ENCODE measurements around the gene CMSS1.
A peak's percentile ranks its signal among the peaks of the same experiment; 100 is the strongest.

Gene CMSS1

GRCh38 chr3:100073049-100073713 is 255.5 kb downstream of the CMSS1 start:
- no CpG with 5 or more reads among the region's 1 CpG for WGBS (ENCODE audit: extremely low coverage, insufficient coverage, low lambda C conversion rate)
- no peaks in the 10 kb centered on the region for H3K36me3 ChIP-seq (ENCODE audit: control insufficient read depth, insufficient read depth, low read length)
- no peaks in the 10 kb centered on the region for H3K79me1 ChIP-seq (ENCODE audit: low read length)
- H2AK5ac ChIP-seq (ENCODE audit: low read length), result no peak overlapping the region
- no peak overlapping the region for H3K27ac ChIP-seq (ENCODE audit: low read depth, low read length)
- H3K18ac ChIP-seq (ENCODE audit: low read length), result no peak overlapping the region
- no peak overlapping the region for H3K56ac ChIP-seq (ENCODE audit: low read length)
- peak overlapping the region; percentile 45 for H2BK15ac ChIP-seq (replicated peaks; ENCODE audit: low read depth)
- no peak overlapping the region for H3K9ac ChIP-seq (ENCODE audit: low read length)
- no peaks in the 10 kb centered on the region for H3K27me3 ChIP-seq (ENCODE audit: insufficient read depth, low read length, poor library complexity)
- H2BK5ac ChIP-seq (ENCODE audit: low read length), result no peak overlapping the region
- peak overlapping the region; percentile 28 for H4K8ac ChIP-seq (ENCODE audit: low read depth, low read length)
- no peak overlapping the region for H3K4ac ChIP-seq (ENCODE audit: low read depth, low read length)
- H4K5ac ChIP-seq (ENCODE audit: low read length), result no peak overlapping the region
- no peak overlapping the region for H3K4me2 ChIP-seq (ENCODE audit: low read length)
- no peak for DNase-seq
- H3K4me3 ChIP-seq (ENCODE audit: low read length), result no peak overlapping the region
- peak overlapping the region; percentile 2 for H2BK120ac ChIP-seq (ENCODE audit: low read depth, low read length)
- no peaks in the 10 kb centered on the region for H3K79me2 ChIP-seq (ENCODE audit: control insufficient read depth, insufficient read depth, low read length)
- H3K23ac ChIP-seq (ENCODE audit: low read length), result no peak overlapping the region
- peaks cover 5% of the 10 kb centered on the region for H3K4me1 ChIP-seq (ENCODE audit: control insufficient read depth, low read depth, low read length)

GRCh38 chr3:100073714-100074307 is 256.1 kb downstream of the CMSS1 start:
- Histone ChIP-seq H3K4me1 (ENCODE audit: control insufficient read depth, low read depth, low read length) (peaks cover 5% of the 10 kb centered on the region), H3K9ac (ENCODE audit: low read length) (no peak overlapping the region), H3K79me2 (ENCODE audit: control insufficient read depth, insufficient read depth, low read length) (no peaks in the 10 kb centered on the region), H4K8ac (ENCODE audit: low read depth, low read length) (no peak overlapping the region), H2AK5ac (ENCODE audit: low read length) (no peak overlapping the region), H3K4me3 (ENCODE audit: low read length) (no peak overlapping the region), H2BK15ac (replicated peaks; ENCODE audit: low read depth) (no peak overlapping the region), H3K79me1 (ENCODE audit: low read length) (no peaks in the 10 kb centered on the region), H3K27ac (ENCODE audit: low read depth, low read length) (peak overlapping the region; percentile 57), H3K23ac (ENCODE audit: low read length) (no peak overlapping the region), H2BK5ac (ENCODE audit: low read length) (no peak overlapping the region), H4K5ac (ENCODE audit: low read length) (no peak overlapping the region), H3K56ac (ENCODE audit: low read length) (no peak overlapping the region), H3K36me3 (ENCODE audit: control insufficient read depth, insufficient read depth, low read length) (no peaks in the 10 kb centered on the region), H3K4ac (ENCODE audit: low read depth, low read length) (no peak overlapping the region), H3K27me3 (ENCODE audit: insufficient read depth, low read length, poor library complexity) (no peaks in the 10 kb centered on the region), H3K4me2 (ENCODE audit: low read length) (no peak overlapping the region), H3K18ac (ENCODE audit: low read length) (peak overlapping the region; percentile 75), H2BK120ac (ENCODE audit: low read depth, low read length) (peak overlapping the region; percentile 2)
- no CpG with 5 or more reads among the region's 10 CpGs for WGBS (ENCODE audit: extremely low coverage, insufficient coverage, low lambda C conversion rate)
- DNase-seq, result peak; percentile 78

- Histone ChIP-seq H3K4me1 (ENCODE audit: control insufficient read depth, low read depth, low read length) (peaks cover 5% of the 10 kb centered on the region), H3K56ac (ENCODE audit: low read length) (no peak overlapping the region), H3K27ac (ENCODE audit: low read depth, low read length) (no peak overlapping the region), H4K8ac (ENCODE audit: low read depth, low read length) (no peak overlapping the region), H2BK5ac (ENCODE audit: low read length) (no peak overlapping the region), H3K4me3 (ENCODE audit: low read length) (no peak overlapping the region), H3K4ac (ENCODE audit: low read depth, low read length) (no peak overlapping the region), H3K79me1 (ENCODE audit: low read length) (no peaks in the 10 kb centered on the region), H3K27me3 (ENCODE audit: insufficient read depth, low read length, poor library complexity) (no peaks in the 10 kb centered on the region), H2BK120ac (ENCODE audit: low read depth, low read length) (no peak overlapping the region), H3K23ac (ENCODE audit: low read length) (no peak overlapping the region), H3K18ac (ENCODE audit: low read length) (no peak overlapping the region), H2BK15ac (replicated peaks; ENCODE audit: low read depth) (no peak overlapping the region), H3K9ac (ENCODE audit: low read length) (no peak overlapping the region), H2AK5ac (ENCODE audit: low read length) (no peak overlapping the region), H3K79me2 (ENCODE audit: control insufficient read depth, insufficient read depth, low read length) (no peaks in the 10 kb centered on the region), H3K36me3 (ENCODE audit: control insufficient read depth, insufficient read depth, low read length) (no peaks in the 10 kb centered on the region), H4K5ac (ENCODE audit: low read length) (no peak overlapping the region), H3K4me2 (ENCODE audit: low read length) (no peak overlapping the region)
- no CpG with 5 or more reads among the region's 4 CpGs for WGBS (ENCODE audit: extremely low coverage, insufficient coverage, low lambda C conversion rate)
- no peak for DNase-seq
Measured at GRCh38 chr3:100075196-100075595, 257.5 kb downstream of the CMSS1 start.

GRCh38 chr3:100075851-100076730 is 258.4 kb downstream of the CMSS1 start:
- H3K36me3 ChIP-seq (ENCODE audit: control insufficient read depth, insufficient read depth, low read length), result no peaks in the 10 kb centered on the region
- H3K4me3 ChIP-seq (ENCODE audit: low read length), result no peak overlapping the region
- peak overlapping the region; percentile 45 for H3K56ac ChIP-seq (ENCODE audit: low read length)
- no peak overlapping the region for H2BK5ac ChIP-seq (ENCODE audit: low read length)
- no peak overlapping the region for H4K8ac ChIP-seq (ENCODE audit: low read depth, low read length)
- H3K79me1 ChIP-seq (ENCODE audit: low read length), result no peaks in the 10 kb centered on the region
- no peak overlapping the region for H2BK120ac ChIP-seq (ENCODE audit: low read depth, low read length)
- no peak overlapping the region for H3K9ac ChIP-seq (ENCODE audit: low read length)
- H4K5ac ChIP-seq (ENCODE audit: low read length), result no peak overlapping the region
- no peak overlapping the region for H3K18ac ChIP-seq (ENCODE audit: low read length)
- H3K23ac ChIP-seq (ENCODE audit: low read length), result no peak overlapping the region
- no peak overlapping the region for H3K27ac ChIP-seq (ENCODE audit: low read depth, low read length)
- H2BK15ac ChIP-seq (replicated peaks; ENCODE audit: low read depth), result no peak overlapping the region
- peaks cover 5% of the 10 kb centered on the region for H3K4me1 ChIP-seq (ENCODE audit: control insufficient read depth, low read depth, low read length)
- no peaks in the 10 kb centered on the region for H3K27me3 ChIP-seq (ENCODE audit: insufficient read depth, low read length, poor library complexity)
- no peak overlapping the region for H2AK5ac ChIP-seq (ENCODE audit: low read length)
- no CpG with 5 or more reads among the region's 4 CpGs for WGBS (ENCODE audit: extremely low coverage, insufficient coverage, low lambda C conversion rate)
- no peak overlapping the region for H3K4me2 ChIP-seq (ENCODE audit: low read length)
- DNase-seq, result peak; percentile 83
- H3K4ac ChIP-seq (ENCODE audit: low read depth, low read length), result no peak overlapping the region
- no peaks in the 10 kb centered on the region for H3K79me2 ChIP-seq (ENCODE audit: control insufficient read depth, insufficient read depth, low read length)

- no peak overlapping the region for H4K8ac ChIP-seq (ENCODE audit: low read depth, low read length)
- peaks cover 5% of the 10 kb centered on the region for H3K4me1 ChIP-seq (ENCODE audit: control insufficient read depth, low read depth, low read length)
- no peaks in the 10 kb centered on the region for H3K79me1 ChIP-seq (ENCODE audit: low read length)
- H3K79me2 ChIP-seq (ENCODE audit: control insufficient read depth, insufficient read depth, low read length), result no peaks in the 10 kb centered on the region
- no peak overlapping the region for H2BK15ac ChIP-seq (replicated peaks; ENCODE audit: low read depth)
- no peak overlapping the region for H3K4me3 ChIP-seq (ENCODE audit: low read length)
- H2BK120ac ChIP-seq (ENCODE audit: low read depth, low read length), result no peak overlapping the region
- no peak overlapping the region for H3K18ac ChIP-seq (ENCODE audit: low read length)
- DNase-seq, result peak; percentile 54
- no peak overlapping the region for H2AK5ac ChIP-seq (ENCODE audit: low read length)
- no peak overlapping the region for H3K4ac ChIP-seq (ENCODE audit: low read depth, low read length)
- no peak overlapping the region for H3K27ac ChIP-seq (ENCODE audit: low read depth, low read length)
- no peak overlapping the region for H3K23ac ChIP-seq (ENCODE audit: low read length)
- H3K27me3 ChIP-seq (ENCODE audit: insufficient read depth, low read length, poor library complexity), result no peaks in the 10 kb centered on the region
- H3K9ac ChIP-seq (ENCODE audit: low read length), result no peak overlapping the region
- no peak overlapping the region for H4K5ac ChIP-seq (ENCODE audit: low read length)
- WGBS (ENCODE audit: extremely low coverage, insufficient coverage, low lambda C conversion rate), result no CpG with 5 or more reads among the region's 7 CpGs
- no peak overlapping the region for H2BK5ac ChIP-seq (ENCODE audit: low read length)
- no peaks in the 10 kb centered on the region for H3K36me3 ChIP-seq (ENCODE audit: control insufficient read depth, insufficient read depth, low read length)
- no peak overlapping the region for H3K4me2 ChIP-seq (ENCODE audit: low read length)
- no peak overlapping the region for H3K56ac ChIP-seq (ENCODE audit: low read length)
Measured at GRCh38 chr3:100076731-100077529, 259.3 kb downstream of the CMSS1 start.
